Esophagus squamous epithelium (tissue), 4 donors: ENCODE data around the gene PPM1N.

Source experiments
- CTCF ChIP-seq, 6 experiments: fragments of 450-650 bp in 4 of 6; fragments of 200-600 bp in 2 of 6; sonication (generic) in 2 of 6; IDR thresholded peaks; one replicate each; pipeline ENCODE4 v1.5.1; 2016 to 2019; ENCODE audit warnings: antibody characterized with exemption in 6 of 6, mild to moderate bottlenecking in 4 of 6, moderate library complexity in 4 of 6
- POLR2A ChIP-seq, 4 donors: fragments of 450-650 bp; IDR thresholded peaks; one replicate each; pipeline ENCODE4 v1.6.1; 2017; ENCODE audit warnings: antibody characterized with exemption in 4 of 4, mild to moderate bottlenecking in 4 of 4, moderate library complexity in 3 of 4

- no peak for TF ChIP-seq CTCF (IDR thresholded peaks at IDR 0.05)
- TF ChIP-seq POLR2A (IDR thresholded peaks at IDR 0.05), result no peak
Measured at GRCh38 chr19:45495178-45495577, 3.1 kb upstream of the PPM1N start.
